NCI-H1092 (cell line): ENCODE results near the gene RANBP10.

ENCODE experiments used
- DNase-seq: peaks from one replicate; lab custom pipeline; 2025; lab: John Stamatoyannopoulos, UW

RANBP10 gene

GRCh38 chr16:67746846-67747245, 59.5 kb downstream of the RANBP10 start:
- no peak for DNase-seq

GRCh38 chr16:67741118-67741517, 65.2 kb downstream of the RANBP10 start:
- DNase-seq, result no peak

GRCh38 chr16:67740391-67740790, 66.0 kb downstream of the RANBP10 start:
- no peak for DNase-seq

GRCh38 chr16:67736858-67737257, 69.5 kb downstream of the RANBP10 start:
- no peak for DNase-seq

- no peak for DNase-seq
Observed at GRCh38 chr16:67734731-67735201, 71.6 kb downstream of the RANBP10 start.

GRCh38 chr16:67733734-67734470, 72.5 kb downstream of the RANBP10 start:
- DNase-seq, result no peak

GRCh38 chr16:67731753-67732095, 74.6 kb downstream of the RANBP10 start:
- no peak for DNase-seq

- no peak for DNase-seq
Observed at GRCh38 chr16:67731071-67731752, 75.1 kb downstream of the RANBP10 start.

- no peak for DNase-seq
Observed at GRCh38 chr16:67730326-67730725, 76.0 kb downstream of the RANBP10 start.

GRCh38 chr16:67729636-67730248, 76.6 kb downstream of the RANBP10 start:
- no peak for DNase-seq

GRCh38 chr16:67727521-67728485, 78.6 kb downstream of the RANBP10 start:
- no peak for DNase-seq

GRCh38 chr16:67726106-67727034, 80.0 kb downstream of the RANBP10 start:
- DNase-seq, result no peak

- no peak for DNase-seq
Observed at GRCh38 chr16:67723911-67724305, 82.5 kb downstream of the RANBP10 start.

GRCh38 chr16:67723151-67723910, 83.0 kb downstream of the RANBP10 start:
- no peak for DNase-seq

GRCh38 chr16:67720236-67720635, 86.1 kb downstream of the RANBP10 start:
- DNase-seq, result no peak

GRCh38 chr16:67719778-67720144, 86.6 kb downstream of the RANBP10 start:
- DNase-seq, result no peak

- peak; percentile 95 for DNase-seq
Observed at GRCh38 chr16:67719048-67719777, 87.1 kb downstream of the RANBP10 start, which contains the start of gene GFOD2. Gene GFOD2 (minus strand): TSS chr16:67719316. CDS start chr16:67685715, 33,601 bp downstream.

- no peak for DNase-seq
Observed at GRCh38 chr16:67718668-67719047, 87.7 kb downstream of the RANBP10 start.

- no peak for DNase-seq
Observed at GRCh38 chr16:67716097-67716496, 90.3 kb downstream of the RANBP10 start.
